A549 (cell line): ENCODE data around the gene FBLN1.

Source experiments
- EP300 ChIP-seq, 2 experiments: fragments of >200 bp; sonication (Bioruptor Twin); formaldehyde crosslinking; IDR thresholded peaks; 2 replicates in 1 of 2; 3 replicates in 1 of 2; pipeline ENCODE4 v1.6.1; 2016 to 2017
- HOXA7 ChIP-seq: fragments of 250-450 bp; sonication (Bioruptor Pico); IDR thresholded peaks from 2 replicates; pipeline ENCODE4 v1.5.0; 2020; ENCODE audit warnings: mild to moderate bottlenecking, moderate library complexity
- JUN ChIP-seq, 2 experiments: fragments of >200 bp; sonication (Bioruptor Twin); formaldehyde crosslinking; IDR thresholded peaks; 2 replicates in 1 of 2; 3 replicates in 1 of 2; pipeline ENCODE4 v1.6.1; 2016 to 2017
- MAFK ChIP-seq: fragments of 450-650 bp; IDR thresholded peaks from 2 replicates; pipeline ENCODE4 v1.6.1; 2014; ENCODE audit not compliant: partially characterized antibody
- RFX5 ChIP-seq: fragments of 450-650 bp; IDR thresholded peaks from 2 replicates; pipeline ENCODE4 v1.7.1; 2014; ENCODE audit warnings: antibody characterized with exemption, mild to moderate bottlenecking, moderate library complexity
- TF ChIP-seq, protein P1 (sequence below): fragments of >200 bp; sonication (Bioruptor Twin); formaldehyde crosslinking; IDR thresholded peaks from 3 replicates; pipeline ENCODE4 v1.5.1; 2016
- TF ChIP-seq, protein P2 (sequence below): fragments of 200-600 bp; sonication (generic); IDR thresholded peaks from 2 replicates; pipeline ENCODE4 v1.6.1; 2016; ENCODE audit warnings: antibody characterized with exemption, mild to moderate bottlenecking, moderate library complexity

DNA sequence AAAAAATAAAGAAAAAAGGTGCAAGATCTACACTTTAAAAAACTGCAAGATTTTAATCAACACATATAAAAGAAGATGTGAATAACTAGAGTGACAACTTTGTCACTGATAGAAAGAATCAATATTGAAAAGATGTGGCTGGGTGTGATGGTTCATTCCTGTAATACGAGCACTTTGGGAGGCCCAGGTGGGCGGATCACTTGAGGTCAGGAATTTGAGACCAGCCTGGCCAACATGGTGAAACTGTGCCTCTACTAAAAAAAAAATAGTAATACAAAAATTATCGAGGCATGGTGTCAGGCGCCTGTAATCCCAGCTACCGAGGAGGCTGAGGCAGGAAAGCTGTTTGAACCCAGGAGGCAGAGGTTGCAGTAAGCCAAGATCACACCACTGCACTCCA is 21.0 kb upstream of the FBLN1 start:
- TF ChIP-seq MAFK (no peak), HOXA7 (no peak), JUN (IDR thresholded peaks at IDR 0.05) (no peak), RFX5 (no peak), EP300 (IDR thresholded peaks at IDR 0.05) (no peak)
- TF ChIP-seq, protein P1, sequence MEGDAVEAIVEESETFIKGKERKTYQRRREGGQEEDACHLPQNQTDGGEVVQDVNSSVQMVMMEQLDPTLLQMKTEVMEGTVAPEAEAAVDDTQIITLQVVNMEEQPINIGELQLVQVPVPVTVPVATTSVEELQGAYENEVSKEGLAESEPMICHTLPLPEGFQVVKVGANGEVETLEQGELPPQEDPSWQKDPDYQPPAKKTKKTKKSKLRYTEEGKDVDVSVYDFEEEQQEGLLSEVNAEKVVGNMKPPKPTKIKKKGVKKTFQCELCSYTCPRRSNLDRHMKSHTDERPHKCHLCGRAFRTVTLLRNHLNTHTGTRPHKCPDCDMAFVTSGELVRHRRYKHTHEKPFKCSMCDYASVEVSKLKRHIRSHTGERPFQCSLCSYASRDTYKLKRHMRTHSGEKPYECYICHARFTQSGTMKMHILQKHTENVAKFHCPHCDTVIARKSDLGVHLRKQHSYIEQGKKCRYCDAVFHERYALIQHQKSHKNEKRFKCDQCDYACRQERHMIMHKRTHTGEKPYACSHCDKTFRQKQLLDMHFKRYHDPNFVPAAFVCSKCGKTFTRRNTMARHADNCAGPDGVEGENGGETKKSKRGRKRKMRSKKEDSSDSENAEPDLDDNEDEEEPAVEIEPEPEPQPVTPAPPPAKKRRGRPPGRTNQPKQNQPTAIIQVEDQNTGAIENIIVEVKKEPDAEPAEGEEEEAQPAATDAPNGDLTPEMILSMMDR, result no peak
- TF ChIP-seq, protein P2, sequence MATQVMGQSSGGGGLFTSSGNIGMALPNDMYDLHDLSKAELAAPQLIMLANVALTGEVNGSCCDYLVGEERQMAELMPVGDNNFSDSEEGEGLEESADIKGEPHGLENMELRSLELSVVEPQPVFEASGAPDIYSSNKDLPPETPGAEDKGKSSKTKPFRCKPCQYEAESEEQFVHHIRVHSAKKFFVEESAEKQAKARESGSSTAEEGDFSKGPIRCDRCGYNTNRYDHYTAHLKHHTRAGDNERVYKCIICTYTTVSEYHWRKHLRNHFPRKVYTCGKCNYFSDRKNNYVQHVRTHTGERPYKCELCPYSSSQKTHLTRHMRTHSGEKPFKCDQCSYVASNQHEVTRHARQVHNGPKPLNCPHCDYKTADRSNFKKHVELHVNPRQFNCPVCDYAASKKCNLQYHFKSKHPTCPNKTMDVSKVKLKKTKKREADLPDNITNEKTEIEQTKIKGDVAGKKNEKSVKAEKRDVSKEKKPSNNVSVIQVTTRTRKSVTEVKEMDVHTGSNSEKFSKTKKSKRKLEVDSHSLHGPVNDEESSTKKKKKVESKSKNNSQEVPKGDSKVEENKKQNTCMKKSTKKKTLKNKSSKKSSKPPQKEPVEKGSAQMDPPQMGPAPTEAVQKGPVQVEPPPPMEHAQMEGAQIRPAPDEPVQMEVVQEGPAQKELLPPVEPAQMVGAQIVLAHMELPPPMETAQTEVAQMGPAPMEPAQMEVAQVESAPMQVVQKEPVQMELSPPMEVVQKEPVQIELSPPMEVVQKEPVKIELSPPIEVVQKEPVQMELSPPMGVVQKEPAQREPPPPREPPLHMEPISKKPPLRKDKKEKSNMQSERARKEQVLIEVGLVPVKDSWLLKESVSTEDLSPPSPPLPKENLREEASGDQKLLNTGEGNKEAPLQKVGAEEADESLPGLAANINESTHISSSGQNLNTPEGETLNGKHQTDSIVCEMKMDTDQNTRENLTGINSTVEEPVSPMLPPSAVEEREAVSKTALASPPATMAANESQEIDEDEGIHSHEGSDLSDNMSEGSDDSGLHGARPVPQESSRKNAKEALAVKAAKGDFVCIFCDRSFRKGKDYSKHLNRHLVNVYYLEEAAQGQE, result no peak
